Measurements from ENCODE around the gene EGF.

EGF gene

GRCh38 chr4:109989044-109989443 lies 76.4 kb downstream of the EGF start:
- no peak for TF ChIP-seq CREB5 (CRISPR knock-in tag; IDR thresholded peaks at IDR 0.05; ENCODE audit: low read depth)
- TF ChIP-seq TOX (CRISPR knock-in tag; IDR thresholded peaks at IDR 0.05; ENCODE audit: borderline replicate concordance), result no peak
- no peak for TF ChIP-seq ZNF70 (CRISPR knock-in tag; IDR thresholded peaks at IDR 0.05)
- TF ChIP-seq CSRNP3 (CRISPR knock-in tag; IDR thresholded peaks at IDR 0.05), result no peak
- no peak for TF ChIP-seq SNAI2 (CRISPR knock-in tag; IDR thresholded peaks at IDR 0.05)
- TF ChIP-seq TCF4 (CRISPR knock-in tag; IDR thresholded peaks at IDR 0.05; ENCODE audit: borderline replicate concordance), result no peak
- TF ChIP-seq BACH2 (CRISPR knock-in tag; IDR thresholded peaks at IDR 0.05; ENCODE audit: borderline replicate concordance), result no peak
- TF ChIP-seq POU6F1 (CRISPR knock-in tag; IDR thresholded peaks at IDR 0.05; ENCODE audit: borderline replicate concordance, low read depth), result no peak
- no peak for ATAC-seq

GRCh38 chr4:109989618-109990017 lies 76.9 kb downstream of the EGF start:
- peak; percentile 52 for ATAC-seq
- TF ChIP-seq TSHZ2 (CRISPR knock-in tag; IDR thresholded peaks at IDR 0.05) (no peak), ZNF8 (CRISPR knock-in tag; IDR thresholded peaks at IDR 0.05) (no peak), OSR1 (CRISPR knock-in tag; IDR thresholded peaks at IDR 0.05) (no peak), ISL1 (CRISPR knock-in tag; IDR thresholded peaks at IDR 0.05) (no peak), ESRRG (CRISPR knock-in tag; IDR thresholded peaks at IDR 0.05) (no peak)

- no peak for ATAC-seq
- TF ChIP-seq RARB (CRISPR knock-in tag; IDR thresholded peaks at IDR 0.05), result no peak
- TF ChIP-seq ZNF70 (CRISPR knock-in tag; IDR thresholded peaks at IDR 0.05), result no peak
- TF ChIP-seq ZNF8 (CRISPR knock-in tag; IDR thresholded peaks at IDR 0.05), result no peak
- no peak for TF ChIP-seq PPARA (CRISPR knock-in tag; IDR thresholded peaks at IDR 0.05; ENCODE audit: borderline replicate concordance)
- no peak for TF ChIP-seq CSDC2 (CRISPR knock-in tag; IDR thresholded peaks at IDR 0.05)
- TF ChIP-seq ZNF565 (CRISPR knock-in tag; conservative IDR thresholded peaks at IDR 0.05; ENCODE audit: low read depth), result no peak
- no peak for TF ChIP-seq TCF4 (CRISPR knock-in tag; IDR thresholded peaks at IDR 0.05; ENCODE audit: borderline replicate concordance)
- no peak for TF ChIP-seq POU6F1 (CRISPR knock-in tag; IDR thresholded peaks at IDR 0.05; ENCODE audit: borderline replicate concordance, low read depth)
- no peak for TF ChIP-seq SNAI2 (CRISPR knock-in tag; IDR thresholded peaks at IDR 0.05)
- TF ChIP-seq TSHZ2 (CRISPR knock-in tag; IDR thresholded peaks at IDR 0.05), result no peak
- TF ChIP-seq OSR1 (CRISPR knock-in tag; IDR thresholded peaks at IDR 0.05), result no peak
- no peak for TF ChIP-seq ZC3H10 (CRISPR knock-in tag; IDR thresholded peaks at IDR 0.05)
- TF ChIP-seq PATZ1 (CRISPR knock-in tag; IDR thresholded peaks at IDR 0.05; ENCODE audit: borderline replicate concordance), result no peak
- TF ChIP-seq ESRRG (CRISPR knock-in tag; IDR thresholded peaks at IDR 0.05), result no peak
- no peak for TF ChIP-seq BACH2 (CRISPR knock-in tag; IDR thresholded peaks at IDR 0.05; ENCODE audit: borderline replicate concordance)
- TF ChIP-seq ISL1 (CRISPR knock-in tag; IDR thresholded peaks at IDR 0.05), result no peak
- TF ChIP-seq CREB5 (CRISPR knock-in tag; IDR thresholded peaks at IDR 0.05; ENCODE audit: low read depth), result no peak
- TF ChIP-seq TOX (CRISPR knock-in tag; IDR thresholded peaks at IDR 0.05; ENCODE audit: borderline replicate concordance), result no peak
Observed at GRCh38 chr4:109990261-109991257, 77.9 kb downstream of the EGF start.

All from SK-N-SH treated with all-trans-retinoic acid at 6 μM for 48 hours (cell line).